ENCODE results near the gene GABRG2.

The GABRG2 gene

GRCh38 chr5:162189719-162190118 is 122.1 kb downstream of the GABRG2 start:
- no peak overlapping the region for H3K4me3 ChIP-seq (ENCODE audit: low read depth, low read length)
- no peaks in the 10 kb centered on the region for H3K27me3 ChIP-seq (ENCODE audit: control insufficient read depth, insufficient read depth, low read length)
- no peaks in the 10 kb centered on the region for H3K9me3 ChIP-seq (ENCODE audit: control insufficient read depth, insufficient read depth, low read length)
- no peaks in the 10 kb centered on the region for H3K4me1 ChIP-seq (ENCODE audit: control insufficient read depth, insufficient read depth, low read length)
- H3K27ac ChIP-seq (ENCODE audit: low read depth, low read length), result no peak overlapping the region
- H3K9ac ChIP-seq (ENCODE audit: low read depth, low read length), result no peak overlapping the region
- no peaks in the 10 kb centered on the region for H3K36me3 ChIP-seq (ENCODE audit: control insufficient read depth, insufficient read depth, low read length)

GRCh38 chr5:162193012-162193411 is 125.4 kb downstream of the GABRG2 start:
- H3K27ac ChIP-seq (ENCODE audit: low read depth, low read length), result no peak overlapping the region
- H3K9ac ChIP-seq (ENCODE audit: low read depth, low read length), result no peak overlapping the region
- no peaks in the 10 kb centered on the region for H3K36me3 ChIP-seq (ENCODE audit: control insufficient read depth, insufficient read depth, low read length)
- H3K27me3 ChIP-seq (ENCODE audit: control insufficient read depth, insufficient read depth, low read length), result no peaks in the 10 kb centered on the region
- no peaks in the 10 kb centered on the region for H3K9me3 ChIP-seq (ENCODE audit: control insufficient read depth, insufficient read depth, low read length)
- H3K4me1 ChIP-seq (ENCODE audit: control insufficient read depth, insufficient read depth, low read length), result no peaks in the 10 kb centered on the region
- no peak overlapping the region for H3K4me3 ChIP-seq (ENCODE audit: low read depth, low read length)

GRCh38 chr5:162196351-162196750 is 128.8 kb downstream of the GABRG2 start:
- Histone ChIP-seq H3K9me3 (ENCODE audit: control insufficient read depth, insufficient read depth, low read length) (no peaks in the 10 kb centered on the region), H3K9ac (ENCODE audit: low read depth, low read length) (no peak overlapping the region), H3K27me3 (ENCODE audit: control insufficient read depth, insufficient read depth, low read length) (no peaks in the 10 kb centered on the region), H3K27ac (ENCODE audit: low read depth, low read length) (no peak overlapping the region), H3K4me1 (ENCODE audit: control insufficient read depth, insufficient read depth, low read length) (no peaks in the 10 kb centered on the region), H3K4me3 (ENCODE audit: low read depth, low read length) (no peak overlapping the region), H3K36me3 (ENCODE audit: control insufficient read depth, insufficient read depth, low read length) (no peaks in the 10 kb centered on the region)

- no peaks in the 10 kb centered on the region for H3K27me3 ChIP-seq (ENCODE audit: control insufficient read depth, insufficient read depth, low read length)
- H3K9ac ChIP-seq (ENCODE audit: low read depth, low read length), result no peak overlapping the region
- H3K4me3 ChIP-seq (ENCODE audit: low read depth, low read length), result no peak overlapping the region
- no peaks in the 10 kb centered on the region for H3K36me3 ChIP-seq (ENCODE audit: control insufficient read depth, insufficient read depth, low read length)
- no peak overlapping the region for H3K27ac ChIP-seq (ENCODE audit: low read depth, low read length)
- no peaks in the 10 kb centered on the region for H3K9me3 ChIP-seq (ENCODE audit: control insufficient read depth, insufficient read depth, low read length)
- no peaks in the 10 kb centered on the region for H3K4me1 ChIP-seq (ENCODE audit: control insufficient read depth, insufficient read depth, low read length)
These were observed 134.8 kb downstream of the GABRG2 start for GRCh38 chr5:162202285-162202880.
